ENCODE measurements around the gene FAM13B.

- TF ChIP-seq EZH2 (IDR thresholded peaks at IDR 0.05) (no peak), POLR2AphosphoS5 (IDR thresholded peaks at IDR 0.05; ENCODE audit: borderline replicate concordance, low read depth, low read length) (no peak)
Observed at GRCh38 chr5:138011991-138012390, 20.9 kb downstream of the FAM13B start.
